GM19455 (cell line): ENCODE results near the gene DCDC2B.

Experiments
- ATAC-seq: cut with Tn5 transposase; IDR thresholded peaks from one replicate; pipeline ENCODE4 v1.9.1; 2021; ENCODE audit not compliant: unreplicated experiment

The DCDC2B gene

DNA sequence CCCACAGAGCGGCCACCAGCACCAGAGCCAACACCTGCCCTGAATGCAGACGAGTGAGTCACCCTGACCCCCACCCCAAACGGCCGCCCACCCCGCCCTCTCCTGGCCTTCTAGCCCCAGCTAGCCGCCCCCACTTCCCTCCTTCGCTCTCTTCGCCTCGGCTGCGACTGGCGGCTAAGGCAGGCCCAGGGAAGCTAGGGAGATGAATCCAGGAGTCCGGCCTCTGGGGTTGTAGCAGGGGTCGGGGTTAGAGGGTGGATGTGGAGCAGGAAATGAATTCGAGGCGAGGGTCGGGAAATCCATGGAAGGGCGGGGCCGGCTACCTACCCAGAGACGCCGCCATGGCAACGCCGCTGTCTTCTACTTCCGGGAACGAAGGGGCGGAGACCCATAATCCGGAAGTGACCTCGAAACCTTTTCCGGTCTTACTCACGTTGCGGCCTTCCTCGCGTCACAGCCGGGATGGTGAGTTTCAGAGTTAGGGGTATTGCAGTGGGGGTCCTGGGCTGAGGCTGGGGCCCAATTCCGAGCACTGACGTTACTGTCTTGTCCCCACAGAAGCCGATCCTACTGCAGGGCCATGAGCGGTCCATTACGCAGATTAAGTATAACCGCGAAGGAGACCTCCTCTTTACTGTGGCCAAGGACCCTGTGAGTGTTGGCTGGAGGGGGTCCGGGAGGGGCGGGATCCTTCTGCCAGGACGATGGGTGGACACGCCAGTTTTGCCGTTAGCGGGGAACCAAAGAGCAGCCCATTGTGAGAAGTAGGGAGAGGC is 13.3 kb downstream of the DCDC2B start, which contains the start of the genes EIF3I and TMEM234:
Gene EIF3I (plus strand): TSS at position 428 of the 776 bp plus-strand sequence. CDS start 35 bp downstream, at position 463.
Gene TMEM234 (minus strand): TSS at position 374 of the 776 bp plus-strand sequence. CDS start 31 bp downstream, at position 343.
- ATAC-seq: peak; percentile 92

DNA sequence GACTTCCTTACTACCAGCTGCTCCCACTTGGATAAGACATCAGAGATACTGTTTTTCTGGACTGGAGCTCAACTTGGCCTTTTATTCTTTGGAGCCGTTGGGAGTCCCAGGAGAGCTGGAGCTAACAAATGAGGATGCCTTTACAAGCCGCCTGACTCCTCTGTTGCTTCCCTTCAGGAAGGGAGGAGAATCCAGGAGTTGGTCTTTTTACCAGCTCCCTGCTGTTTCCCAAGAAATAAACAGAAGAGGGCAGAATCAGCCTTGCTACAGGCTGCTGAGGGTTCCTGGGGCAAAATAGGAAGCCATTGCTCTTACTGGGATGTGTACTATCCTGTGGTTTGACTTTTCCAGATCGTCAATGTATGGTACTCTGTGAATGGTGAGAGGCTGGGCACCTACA is 14.8 kb downstream of the DCDC2B start:
- ATAC-seq: no peak

DNA sequence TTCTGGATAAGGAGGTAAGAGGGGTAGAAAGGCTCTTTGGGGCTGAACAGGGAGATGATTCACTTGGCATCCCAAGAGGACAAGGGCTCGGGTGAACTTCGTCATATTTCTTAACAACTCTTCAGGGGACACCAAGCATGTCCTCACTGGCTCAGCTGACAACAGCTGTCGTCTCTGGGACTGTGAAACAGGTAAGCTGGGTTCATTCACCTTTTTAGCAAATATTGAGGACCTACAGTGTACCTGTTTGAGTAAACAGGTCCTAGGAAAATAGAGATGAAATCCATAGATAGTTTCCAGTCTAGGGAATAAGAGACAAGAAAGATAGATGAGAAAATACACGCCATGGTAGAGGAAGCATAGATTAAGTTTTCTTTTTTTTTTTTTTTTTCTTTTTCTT is 15.4 kb downstream of the DCDC2B start:
- no peak for ATAC-seq

DNA sequence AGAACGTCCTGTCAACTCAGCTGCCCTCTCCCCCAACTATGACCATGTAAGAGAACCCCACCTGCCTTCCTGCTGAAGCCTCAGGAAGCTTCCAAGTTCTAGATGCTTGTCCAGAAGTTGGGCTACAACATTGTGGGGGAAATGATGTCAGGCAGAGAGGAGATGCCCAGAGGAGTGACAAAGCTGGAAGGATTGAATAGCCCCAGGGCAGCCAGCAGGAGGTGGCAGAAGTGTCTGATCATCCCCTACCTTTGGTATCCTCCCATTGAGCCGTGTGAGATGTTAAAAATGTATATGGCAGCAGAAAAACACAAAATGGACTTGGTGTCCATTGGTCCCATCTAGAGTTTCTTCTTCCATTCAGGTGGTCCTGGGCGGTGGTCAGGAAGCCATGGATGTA is 19.9 kb downstream of the DCDC2B start:
- ATAC-seq: no peak

DNA sequence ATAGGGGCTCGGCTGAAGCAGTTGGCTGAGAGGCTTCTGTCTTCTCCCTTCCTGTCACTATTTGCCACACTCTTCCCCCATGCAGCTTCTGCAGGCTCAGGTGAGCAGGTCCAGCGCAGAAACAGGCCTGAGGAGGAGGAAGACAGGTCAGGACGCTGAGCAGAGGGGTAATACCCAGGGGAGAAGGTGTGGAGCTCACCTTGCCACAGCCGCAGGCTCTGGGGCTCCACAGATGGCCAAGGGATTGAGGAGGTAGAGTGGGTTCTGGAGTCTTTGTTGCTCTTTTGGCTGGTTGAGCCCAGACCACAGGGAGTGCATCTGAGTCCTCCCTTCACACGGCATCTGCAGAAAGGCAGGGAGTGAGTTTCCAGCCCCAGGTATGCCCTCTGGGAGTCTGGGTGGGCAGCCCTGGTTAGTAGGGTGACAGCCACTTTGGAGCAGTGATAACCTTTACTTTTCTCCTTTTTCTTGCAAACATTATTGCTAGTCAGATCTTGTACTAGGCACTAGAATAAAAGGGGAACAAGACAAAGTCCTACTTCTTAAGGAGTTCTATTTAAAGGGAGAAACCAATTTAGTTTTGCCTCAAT is 23.0 kb downstream of the DCDC2B start:
- no peak for ATAC-seq

DNA sequence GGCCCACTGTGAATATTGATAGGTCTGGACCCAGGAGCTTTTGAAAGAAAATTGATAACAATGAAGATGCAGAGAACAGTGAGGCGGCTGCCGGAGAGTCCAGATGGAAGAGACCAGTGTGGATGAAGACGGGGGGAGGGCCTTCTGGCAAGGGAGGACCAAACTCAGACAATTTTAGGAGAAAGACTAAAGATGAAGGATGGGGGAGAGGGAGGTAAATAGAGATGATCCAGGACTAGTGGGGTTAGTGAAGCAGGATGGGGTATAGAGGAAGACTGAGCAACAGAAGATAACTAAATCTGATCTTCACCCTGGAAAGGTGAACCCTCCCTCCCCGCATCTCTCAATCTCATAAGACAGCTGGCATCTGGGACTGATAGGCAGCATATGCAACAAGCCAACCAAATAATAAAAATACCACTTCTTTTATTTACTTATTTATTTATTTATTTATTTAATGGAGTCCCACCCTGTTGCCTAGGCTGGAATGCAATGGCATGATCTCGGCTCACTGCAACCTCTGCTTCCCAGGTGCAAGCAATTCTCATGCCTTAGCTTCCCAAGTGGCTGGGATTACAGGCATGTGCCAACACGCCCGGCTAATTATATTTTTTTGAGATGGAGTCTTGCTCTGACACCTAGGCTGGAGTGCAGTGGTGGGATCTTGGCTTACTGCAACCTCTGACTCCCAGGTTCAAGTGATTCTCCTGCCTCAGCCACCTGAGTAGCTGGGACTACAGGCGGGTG is 23.8 kb downstream of the DCDC2B start:
- no peak for ATAC-seq

DNA sequence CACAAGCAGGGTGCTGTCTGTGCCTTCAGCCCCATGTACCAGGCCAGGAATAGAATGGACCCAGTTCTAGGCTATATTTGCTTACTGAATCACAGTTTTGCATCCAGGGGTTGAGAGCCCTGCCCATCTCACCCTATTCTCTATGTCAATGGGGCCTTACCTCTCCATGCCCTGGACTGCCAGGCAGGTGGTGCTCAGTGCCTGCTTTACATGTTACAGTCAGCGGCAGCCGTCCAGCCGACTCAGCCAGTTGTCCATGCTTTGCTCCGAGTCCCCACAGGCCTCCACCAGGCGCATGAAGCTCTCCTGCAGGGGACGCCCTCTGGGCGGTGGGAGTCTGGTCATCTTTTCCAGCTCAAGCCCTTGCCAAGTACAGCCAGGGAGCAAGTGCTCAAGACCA is 25.9 kb downstream of the DCDC2B start:
- ATAC-seq: no peak

DNA sequence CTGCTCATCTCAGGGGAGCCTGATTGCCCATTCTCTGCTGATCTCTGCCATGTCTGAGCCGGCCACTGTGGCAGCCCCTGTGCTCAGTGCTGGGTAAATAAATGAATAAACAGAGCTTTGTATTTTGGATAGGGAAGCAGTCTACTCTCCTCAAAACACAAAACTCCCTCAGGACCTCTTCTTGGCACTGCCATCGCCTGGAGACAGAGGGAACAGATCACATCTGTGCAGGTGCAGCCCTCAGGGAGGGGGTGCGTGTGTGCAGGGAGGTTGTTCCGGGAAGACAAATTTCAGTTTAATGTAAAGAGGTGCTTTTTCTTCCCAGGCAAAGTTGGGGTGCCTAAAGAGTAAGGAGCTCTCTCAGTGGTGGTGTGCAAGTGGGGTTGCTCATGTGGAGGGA is 30.4 kb downstream of the DCDC2B start:
- no peak for ATAC-seq

DNA sequence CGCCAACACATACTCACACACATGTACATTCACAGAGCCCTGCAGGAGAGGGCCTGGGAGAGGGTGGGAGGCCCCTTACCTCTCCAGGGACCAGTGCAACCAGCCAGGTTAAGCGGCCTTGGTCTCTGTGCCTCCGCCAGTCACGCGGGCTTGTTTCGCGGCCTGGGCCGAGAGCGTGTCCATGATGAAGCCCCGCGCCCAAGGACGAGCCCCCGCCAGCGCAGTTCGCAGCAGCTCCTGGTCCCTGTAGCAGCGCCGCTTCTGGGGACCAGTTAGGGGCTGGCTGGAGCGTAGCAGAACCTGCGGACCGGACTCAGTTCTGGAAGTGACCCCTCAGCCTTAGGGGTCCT is 30.9 kb downstream of the DCDC2B start:
- no peak for ATAC-seq

DNA sequence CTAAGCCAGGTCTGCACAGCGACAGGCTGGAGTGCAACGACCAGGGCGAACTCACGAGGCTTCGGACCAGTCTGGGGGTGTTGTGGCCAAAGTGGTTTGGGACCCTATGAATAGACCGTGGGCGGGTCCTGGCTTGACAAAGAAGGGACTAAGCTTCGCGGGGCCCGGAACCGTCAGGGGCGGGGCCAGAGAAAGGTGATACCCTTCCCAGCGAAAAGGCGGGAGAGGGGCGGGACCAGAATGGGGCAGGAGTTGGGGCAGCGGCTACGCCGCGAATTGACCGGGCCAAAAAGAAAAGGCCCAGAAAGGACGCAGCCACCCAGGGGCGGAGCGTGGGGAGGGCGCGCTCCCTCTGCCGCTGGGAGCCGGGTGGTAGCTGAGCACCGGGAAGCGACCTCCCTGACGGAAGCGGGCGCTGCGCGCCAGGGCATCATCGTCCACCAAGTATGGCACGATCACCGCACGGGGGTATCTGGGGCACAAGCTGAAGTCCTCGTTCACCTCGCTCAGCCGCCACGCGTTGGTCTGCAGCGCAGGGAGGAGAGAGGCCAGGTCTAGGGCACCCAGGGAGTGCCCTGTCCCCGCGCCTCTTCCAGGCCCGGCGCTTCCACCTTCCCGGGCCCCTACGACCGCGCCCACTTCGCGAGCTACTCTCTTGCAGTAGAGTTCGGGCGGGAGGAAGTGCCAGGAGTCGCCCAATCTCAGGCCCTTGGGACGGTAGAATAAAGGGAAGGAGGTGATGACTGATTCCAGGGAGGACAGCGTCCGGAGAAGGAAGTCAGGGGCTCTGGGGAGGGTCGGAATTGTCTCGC is 31.5 kb downstream of the DCDC2B start:
- ATAC-seq: no peak

DNA sequence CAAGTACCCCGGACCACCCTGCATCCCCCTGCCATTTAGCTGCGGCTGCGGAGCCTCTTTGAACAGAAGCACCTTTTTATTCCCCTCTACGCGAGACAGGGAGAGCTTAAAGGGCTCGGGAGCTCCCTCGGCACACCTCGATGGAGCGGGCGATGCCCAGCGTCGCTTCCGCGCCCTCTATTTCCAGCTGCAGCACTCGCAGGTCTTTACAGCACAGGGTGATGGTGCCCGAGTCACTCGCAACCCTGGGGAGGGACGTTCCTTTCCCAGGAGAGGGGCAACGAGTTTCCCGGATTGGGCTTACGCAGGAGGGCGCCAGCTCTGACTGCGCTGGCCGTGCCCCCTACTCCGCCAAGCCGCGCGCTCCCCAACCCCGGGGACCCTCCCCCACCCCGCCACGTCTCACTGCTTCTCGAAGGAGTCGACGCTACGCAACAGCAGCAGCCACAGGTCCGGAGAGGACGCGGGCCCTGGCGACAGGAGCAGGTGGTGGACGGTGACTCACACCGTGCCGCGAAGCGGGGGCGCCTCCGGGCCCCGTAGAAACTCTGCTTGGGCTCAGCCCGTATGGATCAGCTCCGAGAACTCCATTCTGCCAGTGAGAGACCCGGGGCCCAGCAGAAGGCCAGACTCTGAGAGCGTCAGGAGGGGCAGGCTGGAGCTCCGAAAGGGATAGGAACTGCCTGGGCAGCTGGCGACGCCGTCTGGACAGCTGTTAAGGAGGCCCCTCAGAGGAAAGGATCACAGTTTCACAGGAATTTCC is 32.3 kb downstream of the DCDC2B start:
- ATAC-seq: peak; percentile 55

DNA sequence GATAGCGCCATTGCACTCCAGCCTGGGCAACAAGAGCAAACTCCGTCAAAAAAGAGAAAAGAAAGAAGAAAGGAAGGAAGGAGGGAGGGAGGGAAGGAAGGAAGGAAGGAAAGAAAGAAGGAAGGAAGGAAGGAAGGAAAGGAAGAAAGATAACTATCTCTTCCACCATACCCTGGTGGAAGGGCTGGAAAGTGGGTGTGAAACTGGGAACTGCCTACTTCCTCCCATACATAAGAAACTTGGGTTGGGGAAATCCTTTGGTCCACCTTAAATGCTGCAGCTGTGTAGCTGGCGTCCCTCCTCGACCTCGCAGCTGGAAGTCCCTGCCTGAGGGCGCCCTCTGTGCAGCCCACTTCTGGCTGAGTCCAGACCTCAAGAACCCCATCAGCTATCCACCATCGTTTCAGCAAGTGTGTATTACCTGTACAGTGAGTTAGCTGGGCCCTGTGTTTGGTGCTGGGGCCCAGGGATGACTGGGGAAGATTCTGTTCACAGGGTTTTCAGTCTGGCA is 33.5 kb downstream of the DCDC2B start:
- no peak for ATAC-seq

DNA sequence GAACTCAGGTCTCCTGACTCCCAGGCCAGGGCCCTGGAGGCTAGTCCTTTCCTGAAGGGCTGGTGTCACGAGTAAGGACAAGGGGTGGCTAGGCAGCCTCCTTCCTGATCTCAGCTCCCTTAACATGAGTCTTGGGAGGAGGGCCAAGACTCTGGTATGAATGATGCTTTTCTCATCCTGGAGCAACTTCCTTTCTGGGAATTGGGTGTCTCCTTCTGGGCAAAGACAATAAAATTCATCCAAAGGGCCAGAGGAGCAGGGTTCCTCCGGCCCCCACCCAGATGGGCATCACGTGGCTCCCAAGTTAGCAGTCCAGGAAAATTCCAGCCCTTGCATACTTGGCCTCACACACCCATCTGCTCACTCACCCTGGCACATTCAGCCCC is 38.0 kb downstream of the DCDC2B start, which contains the start of gene FAM167B:
Gene FAM167B (plus strand): TSS at position 335 of the 386 bp plus-strand sequence. CDS start 200 bp downstream, outside the sequence.
- no peak for ATAC-seq

DNA sequence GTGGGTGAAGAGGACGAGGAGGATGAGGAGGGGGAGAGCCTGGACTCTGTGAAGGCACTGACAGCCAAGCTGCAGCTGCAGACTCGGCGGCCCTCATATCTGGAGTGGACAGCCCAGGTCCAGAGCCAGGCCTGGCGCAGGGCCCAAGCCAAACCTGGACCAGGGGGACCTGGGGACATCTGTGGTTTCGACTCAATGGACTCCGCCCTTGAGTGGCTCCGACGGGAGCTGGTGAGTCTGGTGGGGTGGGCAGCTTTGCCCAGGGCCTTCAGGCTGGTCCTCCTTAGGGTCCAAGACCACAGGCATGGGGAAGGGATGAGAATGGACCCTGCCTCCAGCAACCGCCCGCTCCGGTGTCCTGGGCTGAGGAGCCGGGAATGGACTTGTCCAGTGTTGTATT is 38.6 kb downstream of the DCDC2B start:
- ATAC-seq: no peak

DNA sequence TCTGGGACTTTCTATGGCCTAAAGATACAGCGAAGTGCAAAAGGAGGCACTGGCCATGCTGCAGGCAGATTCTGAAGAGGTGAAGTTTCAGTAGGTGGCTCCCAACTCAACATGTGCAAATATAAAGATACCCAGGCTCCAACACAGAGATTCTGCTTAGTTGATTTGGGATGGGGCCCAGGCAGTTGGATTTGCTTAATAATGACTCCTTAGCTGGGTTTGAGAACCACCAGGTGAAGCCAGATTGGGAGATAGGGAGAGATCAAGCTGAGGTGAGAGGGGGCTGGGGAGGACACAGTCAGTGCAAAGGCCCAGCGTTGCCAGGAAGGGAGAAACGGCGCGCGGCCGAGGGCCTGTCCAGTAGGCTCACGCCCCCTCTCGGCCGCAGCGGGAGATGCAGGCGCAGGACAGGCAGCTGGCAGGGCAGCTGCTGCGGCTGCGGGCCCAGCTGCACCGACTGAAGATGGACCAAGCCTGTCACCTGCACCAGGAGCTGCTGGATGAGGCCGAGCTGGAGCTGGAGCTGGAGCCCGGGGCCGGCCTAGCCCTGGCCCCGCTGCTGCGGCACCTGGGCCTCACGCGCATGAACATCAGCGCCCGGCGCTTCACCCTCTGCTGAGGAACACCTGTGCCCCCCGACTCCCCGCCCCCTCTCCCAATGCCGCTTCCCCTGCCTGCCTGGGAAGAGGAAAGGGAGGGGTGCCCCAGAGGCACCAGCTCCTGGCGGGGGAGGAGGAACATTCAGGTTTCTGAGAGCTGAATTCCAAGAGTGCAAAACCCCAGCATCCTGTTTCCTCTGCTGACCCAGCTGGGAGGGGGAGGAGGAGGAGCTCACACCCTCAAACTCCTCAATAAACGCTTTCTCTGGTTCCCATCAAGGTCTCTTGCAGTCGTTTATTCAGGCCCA is 39.3 kb downstream of the DCDC2B start:
- no peak for ATAC-seq

DNA sequence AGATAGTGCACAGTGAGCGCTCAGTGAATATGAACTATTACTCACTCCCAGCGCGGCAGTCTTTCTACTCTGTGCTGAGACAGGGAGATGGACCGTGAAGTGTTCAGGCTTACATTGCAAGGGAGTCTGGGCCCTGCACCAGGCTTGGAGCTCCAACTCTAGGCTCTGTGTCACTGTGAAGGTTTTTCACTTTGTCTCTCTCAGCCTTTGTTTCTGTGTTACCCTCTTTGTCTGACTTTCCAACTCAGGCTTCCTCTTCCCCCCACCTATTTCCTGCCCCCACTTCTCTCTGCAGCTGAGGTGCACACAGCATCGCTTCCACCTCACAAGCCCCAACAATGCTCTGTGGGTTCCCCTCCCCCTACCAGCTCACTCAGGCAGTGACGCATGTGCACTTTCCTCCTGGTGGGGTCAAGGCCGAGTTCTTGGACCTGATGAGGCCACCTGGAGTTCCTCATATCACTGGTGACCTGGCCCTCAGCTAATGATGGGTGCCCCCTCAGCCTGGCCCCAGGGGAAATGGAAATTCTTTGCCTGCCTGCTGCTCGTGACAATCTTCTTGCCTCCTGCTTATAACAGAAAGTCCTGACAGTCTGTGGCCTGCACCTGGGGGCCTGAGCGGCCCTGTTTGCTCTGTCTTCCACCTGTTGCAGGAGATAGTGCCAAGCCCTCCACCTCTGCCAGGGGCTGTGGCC is 41.1 kb downstream of the DCDC2B start:
- ATAC-seq: peak; percentile 42

DNA sequence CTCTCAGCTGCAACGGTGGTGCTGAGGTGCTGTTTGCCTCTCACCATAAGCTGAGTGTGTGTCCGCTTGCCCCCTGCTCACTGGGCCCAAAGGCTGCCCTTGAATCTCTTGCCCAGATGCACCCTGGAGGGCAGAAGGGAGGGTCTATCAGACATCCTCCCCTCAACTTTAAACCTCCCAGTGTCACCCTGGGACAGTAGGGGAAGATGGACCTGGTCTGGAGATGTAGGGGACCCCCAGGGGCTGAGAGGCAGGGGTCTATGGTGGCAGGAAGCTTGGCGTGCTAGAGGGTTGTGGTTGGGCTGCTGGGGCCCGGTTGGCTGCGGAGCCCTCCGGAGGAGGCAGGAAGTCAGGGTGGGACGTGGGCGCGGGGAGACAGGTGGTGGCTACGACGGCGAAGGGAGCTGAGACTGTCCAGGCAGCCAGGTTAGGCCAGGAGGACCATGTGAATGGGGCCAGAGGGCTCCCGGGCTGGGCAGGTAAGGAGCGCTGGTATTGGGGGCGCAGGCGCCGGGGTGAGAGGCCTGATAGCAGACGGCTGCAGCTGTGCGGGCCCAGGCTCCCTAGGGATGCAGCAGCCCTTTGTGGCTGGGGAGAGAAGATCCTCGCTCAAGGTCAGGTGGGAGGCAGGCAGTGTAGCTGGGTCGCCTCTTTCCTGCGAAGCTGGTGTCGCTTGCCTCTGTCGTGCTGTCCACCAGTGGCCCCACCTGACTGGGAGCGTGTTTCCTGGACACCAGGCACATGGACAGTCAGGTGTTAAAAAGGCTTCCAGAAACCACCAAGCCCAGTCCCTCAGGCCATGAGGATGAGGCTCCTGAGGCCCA is 42.2 kb downstream of the DCDC2B start, which contains the start of gene LCK:
Gene LCK (plus strand): TSS at position 373 of the 824 bp plus-strand sequence. CDS start 23,065 bp downstream, outside the sequence.
- no peak for ATAC-seq
